Stimulated activated CD8-positive, alpha-beta memory T cell treated with anti-CD3 and anti-CD28 coated beads, Interleukin-2, amount 100 ng/mL, for 1 hour (primary cell): Measurements from ENCODE around the gene SLC22A6.

Experiments used
- DNase-seq, 2 donors: peaks; one replicate each; pipeline ENCODE4 v3.0.0-alpha.2; 2020; ENCODE audit warnings: low read depth in 2 of 2

The SLC22A6 gene

DNA sequence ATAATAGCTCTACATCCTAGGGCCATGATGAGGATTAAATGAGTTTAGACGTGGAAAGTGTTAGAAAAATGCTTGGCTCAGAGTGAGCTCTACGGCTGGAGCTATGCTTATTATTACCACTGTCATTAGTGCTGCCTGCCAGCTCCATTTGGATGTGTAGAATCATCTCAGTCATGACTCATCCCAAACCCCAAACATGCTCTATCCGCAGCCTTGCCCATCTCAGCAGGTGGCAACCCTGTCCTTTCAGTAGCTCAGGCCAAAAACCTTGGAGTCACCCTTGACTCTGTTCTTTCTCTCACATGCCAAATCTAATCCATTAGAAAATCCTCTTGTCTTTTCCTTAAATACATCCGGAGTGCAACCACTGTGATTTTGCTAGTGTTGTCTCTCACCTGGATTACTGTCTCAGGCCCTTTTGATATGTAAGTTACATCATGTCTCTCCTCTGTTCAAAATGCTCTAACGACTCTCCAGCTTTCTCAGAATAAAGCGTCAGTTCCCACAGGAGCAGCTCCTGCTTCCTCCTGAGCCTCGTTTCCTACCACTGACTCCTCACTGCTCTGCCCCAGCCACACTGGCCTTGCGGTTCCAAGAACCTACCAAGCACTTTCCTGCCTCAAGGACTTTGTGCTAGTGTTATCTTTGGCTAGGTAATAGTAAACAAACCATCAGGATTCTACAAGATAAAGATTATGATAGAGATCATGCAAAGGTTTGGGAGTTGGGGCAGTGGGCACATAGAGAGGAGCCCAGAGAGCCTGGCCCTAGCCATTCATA lies 53.1 kb downstream of the SLC22A6 start:
- DNase-seq = no peak

DNA sequence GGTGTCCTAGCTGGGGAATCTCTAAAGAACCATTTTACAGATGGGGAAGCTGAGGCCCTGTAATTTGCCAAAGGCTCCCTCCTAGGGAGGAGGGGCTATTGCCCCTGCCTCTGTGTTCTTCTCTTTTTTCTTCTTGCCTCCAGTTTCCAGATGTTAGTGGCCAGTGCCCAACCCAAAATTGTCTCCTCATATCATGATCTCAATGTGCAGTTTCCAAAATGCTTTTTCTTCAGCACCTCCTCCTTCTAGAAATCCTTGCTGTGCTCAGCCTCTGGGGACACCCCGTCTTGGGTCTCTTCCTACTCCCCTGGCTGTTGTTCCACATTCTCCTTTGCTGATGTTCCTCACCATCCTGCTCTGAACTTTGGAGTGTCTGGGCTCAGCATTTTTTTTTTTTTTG lies 54.1 kb downstream of the SLC22A6 start:
- no peak for DNase-seq

DNA sequence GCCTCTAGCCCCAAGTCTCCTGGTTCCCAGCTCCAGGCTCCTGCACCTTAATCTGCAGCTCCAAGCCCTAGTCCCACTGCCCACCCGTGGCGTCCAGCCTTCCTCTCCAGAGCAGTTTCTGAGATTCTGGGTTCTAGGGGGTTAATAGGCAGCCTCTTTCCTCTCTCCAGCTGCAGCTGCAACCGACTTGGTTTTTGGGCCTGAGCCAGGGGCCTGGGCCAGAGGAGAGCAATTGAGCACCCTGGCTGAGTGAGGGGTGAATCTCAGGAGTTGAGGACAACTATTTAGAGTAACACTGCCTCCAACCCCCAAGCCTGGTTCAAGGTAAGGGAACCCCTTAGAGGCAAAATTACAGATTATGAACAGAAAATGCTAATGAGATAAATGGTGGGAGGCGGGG lies 54.6 kb downstream of the SLC22A6 start:
- DNase-seq = no peak

DNA sequence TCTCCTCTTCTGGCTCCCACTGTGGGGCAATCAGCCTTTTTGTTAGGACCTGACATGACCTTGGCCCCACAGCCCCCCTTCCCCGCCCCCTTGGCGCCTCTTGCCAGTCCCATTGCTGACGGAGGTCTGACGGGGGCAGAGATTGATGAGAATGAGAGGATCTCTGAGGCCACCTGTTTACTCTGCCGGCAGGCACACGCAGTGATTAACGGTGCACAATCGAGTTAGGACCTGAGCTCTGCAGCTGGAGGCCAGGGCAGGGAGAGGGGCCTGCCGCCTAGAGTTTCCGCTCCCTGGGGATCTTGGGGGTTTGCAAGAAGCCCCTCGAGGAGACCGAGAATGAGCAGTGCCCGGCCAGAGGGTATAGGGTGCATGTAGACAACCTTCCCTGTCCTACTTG lies 56.8 kb downstream of the SLC22A6 start:
- no peak for DNase-seq

DNA sequence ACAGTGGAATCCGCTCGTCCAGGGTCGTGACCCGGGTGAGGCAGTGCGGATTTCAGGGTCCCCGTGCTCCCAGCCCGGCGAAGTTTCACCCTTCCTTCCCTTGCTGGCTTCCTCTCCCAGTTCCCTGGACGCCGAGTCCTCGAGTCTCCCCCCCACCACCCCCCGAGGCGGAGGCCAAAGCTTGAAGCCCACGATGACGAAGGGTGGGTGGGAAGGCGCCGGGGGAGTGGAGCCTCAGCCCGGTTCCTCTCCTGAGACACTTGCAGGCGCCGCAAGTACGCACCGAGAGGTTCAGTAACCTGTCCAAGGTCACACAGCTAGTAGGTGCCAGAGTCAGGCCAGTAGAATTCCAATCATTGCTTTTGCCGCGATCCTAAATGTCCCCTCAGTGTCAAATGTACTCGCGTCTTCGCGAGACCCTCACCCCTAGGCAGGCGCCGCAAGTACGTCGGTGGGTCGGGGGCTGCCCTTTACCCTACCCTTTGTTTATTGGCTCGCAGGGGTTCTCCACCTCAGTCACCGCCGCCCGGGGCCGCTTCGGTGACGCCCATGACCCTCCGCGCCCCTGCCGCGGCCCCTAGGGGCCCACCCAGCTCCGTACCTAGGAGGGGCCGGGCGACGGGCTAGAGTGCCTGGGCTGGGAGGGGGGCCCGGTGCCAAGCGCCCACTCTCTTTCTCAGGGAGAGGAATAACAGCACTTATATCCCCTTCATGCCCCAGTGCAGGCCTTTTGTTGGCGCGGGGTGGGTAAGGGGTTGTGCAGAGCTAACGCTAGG lies 57.9 kb downstream of the SLC22A6 start:
- no peak for DNase-seq
